GM21737 (cell line): ENCODE measurements around the gene ESF1.

Experiments
- ATAC-seq: cut with Tn5 transposase; IDR thresholded peaks from one replicate; pipeline ENCODE4 v1.9.1; 2021; ENCODE audit warnings: mild to moderate bottlenecking, moderate library complexity; ENCODE audit not compliant: unreplicated experiment

ESF1 gene

GRCh38 chr20:13784893-13785715 is at the start of gene ESF1, which contains the start of gene NDUFAF5:
Gene ESF1 (minus strand): TSS chr20:13784919. CDS start chr20:13783140, 1,779 bp downstream.
Gene NDUFAF5 (plus strand): TSS chr20:13785028. CDS start chr20:13785069, 41 bp downstream.
- peak; percentile 93 for ATAC-seq

- no peak for ATAC-seq
Observed at GRCh38 chr20:13831476-13831875, 46.8 kb upstream of the ESF1 start.

- ATAC-seq = no peak
Observed at GRCh38 chr20:13825465-13825864, 40.7 kb upstream of the ESF1 start.

- ATAC-seq = no peak
Observed at GRCh38 chr20:13824459-13824858, 39.7 kb upstream of the ESF1 start.

- no peak for ATAC-seq
Observed at GRCh38 chr20:13822459-13822858, 37.7 kb upstream of the ESF1 start.

- no peak for ATAC-seq
Observed at GRCh38 chr20:13821876-13822275, 37.2 kb upstream of the ESF1 start.

GRCh38 chr20:13819885-13820645 is 35.3 kb upstream of the ESF1 start:
- ATAC-seq = peak; percentile 76

- no peak for ATAC-seq
Observed at GRCh38 chr20:13817342-13817741, 32.6 kb upstream of the ESF1 start.

GRCh38 chr20:13816757-13817156 is 32.0 kb upstream of the ESF1 start:
- no peak for ATAC-seq

- no peak for ATAC-seq
Observed at GRCh38 chr20:13814672-13815071, 30.0 kb upstream of the ESF1 start.

DNA sequence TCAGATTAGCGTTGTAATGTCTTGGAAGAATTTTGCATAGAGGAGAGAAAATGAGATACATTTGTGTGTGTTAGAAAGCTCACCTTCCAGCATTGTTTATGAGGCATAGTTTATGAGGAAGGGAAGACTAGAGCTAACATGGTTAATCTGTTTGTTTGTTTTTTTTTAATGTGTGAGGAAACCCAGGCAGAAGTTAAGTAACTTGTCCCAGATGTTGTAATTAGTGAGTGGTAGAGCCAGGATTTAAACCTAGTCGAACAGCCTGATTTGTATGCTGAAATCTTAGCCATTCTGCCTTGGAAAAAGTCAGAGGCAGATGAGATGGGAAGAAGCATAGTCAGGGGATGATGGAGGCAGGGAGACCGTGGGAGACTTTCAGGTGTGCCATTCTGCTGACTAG is 29.2 kb upstream of the ESF1 start:
- ATAC-seq = no peak

- ATAC-seq = no peak
Observed at GRCh38 chr20:13810446-13810845, 25.7 kb upstream of the ESF1 start.

GRCh38 chr20:13809855-13810254 is 25.1 kb upstream of the ESF1 start:
- ATAC-seq = no peak

- no peak for ATAC-seq
Observed at GRCh38 chr20:13809373-13809772, 24.7 kb upstream of the ESF1 start.

- no peak for ATAC-seq
Observed at GRCh38 chr20:13800728-13801134, 16.0 kb upstream of the ESF1 start.

GRCh38 chr20:13799974-13800373 is 15.3 kb upstream of the ESF1 start:
- no peak for ATAC-seq

GRCh38 chr20:13799040-13799439 is 14.3 kb upstream of the ESF1 start:
- no peak for ATAC-seq

DNA sequence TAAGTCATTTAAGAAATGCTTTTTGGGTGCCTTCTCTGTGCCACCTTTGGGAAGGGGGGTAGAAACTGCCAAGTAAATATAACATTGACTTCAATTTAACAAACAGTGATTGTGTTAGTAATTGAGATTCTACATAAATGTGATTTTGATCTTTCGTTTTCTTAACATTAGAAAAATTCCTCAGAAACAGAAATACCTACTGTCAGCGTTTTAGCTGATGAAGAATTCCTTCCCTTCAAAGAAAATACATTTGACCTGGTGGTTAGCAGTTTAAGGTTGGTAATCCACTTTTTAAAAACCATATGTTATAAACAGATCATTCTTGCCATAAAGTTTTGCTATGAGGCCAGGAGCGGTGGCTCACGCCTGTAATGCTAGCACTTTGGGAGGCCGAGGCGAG is 9.9 kb upstream of the ESF1 start:
- ATAC-seq = no peak

DNA sequence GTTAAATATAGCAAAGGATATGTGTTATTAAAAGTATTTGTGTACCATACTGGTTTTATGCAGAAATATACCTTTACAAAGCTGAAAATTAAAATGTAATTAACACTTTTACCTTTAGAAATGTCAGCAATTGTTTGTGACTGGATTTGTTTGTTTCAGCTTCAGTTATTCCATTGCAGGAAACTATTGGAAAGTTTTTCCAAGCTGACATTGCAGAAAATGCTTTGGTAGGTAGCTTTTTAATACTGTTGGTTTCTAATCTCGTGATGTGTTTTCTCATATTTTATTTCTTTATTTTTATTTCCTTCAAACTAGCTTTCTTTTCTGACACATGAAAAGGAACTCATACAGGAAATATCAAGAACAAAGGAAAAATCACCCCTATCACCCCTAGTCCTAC is 8.3 kb upstream of the ESF1 start:
- ATAC-seq = no peak

- ATAC-seq = no peak
Observed at GRCh38 chr20:13791540-13792459, 7.1 kb upstream of the ESF1 start.

- no peak for ATAC-seq
Observed at GRCh38 chr20:13790708-13791107, 6.0 kb upstream of the ESF1 start.
